ENCODE data around the gene AOPEP. TPM values are rescaled to one million over a fixed set of nuclear protein-coding genes. Genes with fewer than 3 reads are reported as not detected.

AOPEP gene
- total and polyA plus RNA-seq, 4 donors: 210 to 311 (median 285) TPM

DNA sequence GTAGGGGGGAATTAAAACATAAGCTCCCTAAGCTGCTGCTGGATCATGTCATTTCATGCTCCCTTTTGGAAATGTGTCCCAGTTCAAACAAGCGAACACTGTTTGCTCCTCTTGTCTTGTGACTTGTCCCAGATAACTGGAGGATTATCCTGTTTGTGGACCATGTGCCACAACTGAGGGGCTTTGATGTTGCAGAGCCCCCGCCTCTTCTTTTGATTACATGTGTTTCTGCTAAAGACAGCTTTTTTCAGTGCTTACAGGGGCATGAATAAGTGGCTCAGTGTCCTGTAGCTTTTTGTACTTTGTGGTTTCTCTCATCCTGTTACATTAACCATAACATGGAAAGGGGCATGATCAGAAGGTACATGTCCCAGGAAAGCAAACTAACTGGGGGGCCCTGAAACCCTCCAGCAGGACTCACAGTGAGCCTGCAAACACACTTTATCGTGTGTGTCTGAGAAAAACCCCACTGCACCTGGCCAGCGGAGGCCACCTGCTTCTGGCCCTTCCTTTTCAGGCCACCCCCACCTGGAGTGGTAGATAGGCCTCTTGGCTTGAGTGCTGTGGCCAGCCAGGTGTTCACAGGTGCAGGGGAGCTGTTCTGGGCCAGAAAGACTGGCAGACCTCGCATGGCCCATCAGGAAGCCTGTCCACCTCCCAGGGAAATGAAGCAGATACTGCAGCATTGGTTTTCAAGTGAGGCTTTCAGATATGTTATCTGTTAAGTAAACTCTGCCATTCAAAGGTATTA, 305.4 kb downstream of the AOPEP start:
- H3K36me3 ChIP-seq (ENCODE audit: control insufficient read depth in 1 of 2, insufficient read depth in 2 of 2, low read length in 1 of 2): peaks cover 0 to 3% of the 10 kb centered on the region in 2 donors
- intact Hi-C loops (cut with DNase I): no loop called here
- no peaks in the 10 kb centered on the region for H3K27me3 ChIP-seq (ENCODE audit: control insufficient read depth in 1 of 2, insufficient read depth in 2 of 2, low read length in 1 of 2)
- peaks cover 7 to 9% of the 10 kb centered on the region in 2 donors for H3K4me1 ChIP-seq (ENCODE audit: control insufficient read depth in 1 of 2, insufficient read depth in 2 of 2, low read length in 2 of 2)
- H3K9me3 ChIP-seq (ENCODE audit: control insufficient read depth, low read length): no peaks in the 10 kb centered on the region
- peak overlapping the region in 1 of 2 donors; percentile 11 for H3K4me3 ChIP-seq (ENCODE audit: low read length in 2 of 2)
- DNase-seq (no peak), ATAC-seq (ENCODE audit: low FRiP score) (no peak)
- peak overlapping the region; percentile 72 to 76 for H3K27ac ChIP-seq (ENCODE audit: low read depth in 1 of 2, low read length in 2 of 2)
- 33% methylated on average over 5 of the region's 5 CpGs for WGBS, 2 donors

GRCh38 chr9:95032580-95033341, 306.3 kb downstream of the AOPEP start:
- Histone ChIP-seq H3K27ac (ENCODE audit: low read depth in 1 of 2, low read length in 2 of 2) (peak overlapping the region; percentile 15 to 89), H3K4me3 (ENCODE audit: low read length in 2 of 2) (no peak overlapping the region), H3K4me1 (ENCODE audit: control insufficient read depth in 1 of 2, insufficient read depth in 2 of 2, low read length in 2 of 2) (peaks cover 6 to 9% of the 10 kb centered on the region in 2 donors), H3K36me3 (ENCODE audit: control insufficient read depth in 1 of 2, insufficient read depth in 2 of 2, low read length in 1 of 2) (peaks cover 0 to 3% of the 10 kb centered on the region in 2 donors), H3K27me3 (ENCODE audit: control insufficient read depth in 1 of 2, insufficient read depth in 2 of 2, low read length in 1 of 2) (no peaks in the 10 kb centered on the region), H3K9me3 (ENCODE audit: control insufficient read depth, low read length) (no peaks in the 10 kb centered on the region)
- 3 to 8% methylated on average over 9 of the region's 9 CpGs for WGBS, 2 donors
- ATAC-seq (ENCODE audit: low FRiP score) (peak; percentile 31), DNase-seq (no peak)
- intact Hi-C loops (cut with DNase I): no loop called here

GRCh38 chr9:95035846-95036245, 309.3 kb downstream of the AOPEP start:
- WGBS, 2 donors: 32 to 37% methylated on average over 3 of the region's 3 CpGs
- peaks cover 0 to 3% of the 10 kb centered on the region in 2 donors for H3K36me3 ChIP-seq (ENCODE audit: control insufficient read depth in 1 of 2, insufficient read depth in 2 of 2, low read length in 1 of 2)
- ATAC-seq (ENCODE audit: low FRiP score) (no peak), DNase-seq (no peak)
- no peaks in the 10 kb centered on the region for H3K27me3 ChIP-seq (ENCODE audit: control insufficient read depth in 1 of 2, insufficient read depth in 2 of 2, low read length in 1 of 2)
- H3K9me3 ChIP-seq (ENCODE audit: control insufficient read depth, low read length): no peaks in the 10 kb centered on the region
- H3K4me3 ChIP-seq (ENCODE audit: low read length in 2 of 2): no peak overlapping the region
- intact Hi-C loops (cut with DNase I): no loop called here
- peak overlapping the region; percentile 48 to 83 for H3K27ac ChIP-seq (ENCODE audit: low read depth in 1 of 2, low read length in 2 of 2)
- H3K4me1 ChIP-seq (ENCODE audit: control insufficient read depth in 1 of 2, insufficient read depth in 2 of 2, low read length in 2 of 2): peaks cover 5 to 9% of the 10 kb centered on the region in 2 donors

DNA sequence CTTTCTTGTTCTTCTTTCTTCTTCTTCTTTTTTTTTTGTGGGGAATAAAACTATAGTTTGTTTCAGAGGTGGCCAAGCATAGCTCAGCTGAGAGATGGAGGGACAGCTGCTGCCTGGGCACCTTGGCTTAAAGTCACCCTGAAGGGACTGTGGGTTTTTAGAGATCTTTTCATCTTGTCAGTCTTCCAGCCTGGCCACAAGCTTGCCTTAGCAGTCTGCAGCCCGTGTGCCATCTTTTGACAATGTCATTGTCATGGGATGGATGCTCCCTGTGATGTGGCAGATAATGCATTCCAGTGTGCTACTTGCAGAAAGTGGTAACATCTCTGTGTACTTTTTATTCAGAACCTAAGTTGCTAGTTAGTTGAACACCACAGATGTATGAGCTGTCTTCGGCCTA, 310.2 kb downstream of the AOPEP start:
- peaks cover 0 to 3% of the 10 kb centered on the region in 2 donors for H3K36me3 ChIP-seq (ENCODE audit: control insufficient read depth in 1 of 2, insufficient read depth in 2 of 2, low read length in 1 of 2)
- no peaks in the 10 kb centered on the region for H3K9me3 ChIP-seq (ENCODE audit: control insufficient read depth, low read length)
- H3K4me3 ChIP-seq (ENCODE audit: low read length in 2 of 2): no peak overlapping the region
- peak overlapping the region; percentile 39 to 70 for H3K27ac ChIP-seq (ENCODE audit: low read depth in 1 of 2, low read length in 2 of 2)
- WGBS, 2 donors: 10 to 15% methylated on average over 2 of the region's 2 CpGs
- no peaks in the 10 kb centered on the region for H3K27me3 ChIP-seq (ENCODE audit: control insufficient read depth in 1 of 2, insufficient read depth in 2 of 2, low read length in 1 of 2)
- no peak for DNase-seq
- ATAC-seq (ENCODE audit: low FRiP score): no peak
- intact Hi-C loops (cut with DNase I): no loop called here
- peaks cover 5 to 9% of the 10 kb centered on the region in 2 donors for H3K4me1 ChIP-seq (ENCODE audit: control insufficient read depth in 1 of 2, insufficient read depth in 2 of 2, low read length in 2 of 2)

DNA sequence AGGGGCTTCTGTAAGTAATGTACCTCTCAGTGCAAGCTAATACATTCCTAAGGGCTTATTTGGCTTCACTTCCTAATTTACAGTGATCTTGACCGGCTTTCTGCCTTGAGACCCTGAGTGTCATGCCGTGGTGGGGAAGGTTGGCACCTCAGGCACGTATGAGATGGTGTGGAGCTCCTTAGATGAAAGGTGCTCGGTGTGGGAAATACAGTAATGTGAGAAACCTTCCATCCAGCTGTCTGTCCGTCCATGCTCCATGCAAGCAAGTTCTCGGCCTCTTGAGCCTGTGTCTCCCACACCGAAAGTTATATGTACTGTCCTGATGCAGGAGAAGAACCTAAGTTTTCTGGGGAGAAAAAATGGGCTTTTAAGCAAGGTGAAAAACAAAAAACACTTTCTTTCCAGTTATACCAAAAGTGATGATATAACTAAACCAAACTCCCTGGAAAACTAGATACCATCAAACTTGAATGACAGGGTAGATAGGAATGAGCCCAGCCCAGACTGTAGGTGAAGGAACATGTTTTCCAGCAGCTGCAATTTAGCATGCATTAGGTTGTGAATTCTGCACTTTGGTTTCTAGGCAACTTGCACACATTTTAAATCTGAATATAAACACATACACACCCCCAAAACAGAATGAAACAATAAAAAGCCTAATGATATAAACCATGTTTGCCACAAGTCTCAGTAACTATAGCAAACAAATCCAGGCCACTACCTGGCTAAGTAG, 311.5 kb downstream of the AOPEP start:
- no peak for DNase-seq
- H3K36me3 ChIP-seq (ENCODE audit: control insufficient read depth in 1 of 2, insufficient read depth in 2 of 2, low read length in 1 of 2): peaks cover 0 to 3% of the 10 kb centered on the region in 2 donors
- intact Hi-C loops (cut with DNase I): no loop called here
- no peaks in the 10 kb centered on the region for H3K27me3 ChIP-seq (ENCODE audit: control insufficient read depth in 1 of 2, insufficient read depth in 2 of 2, low read length in 1 of 2)
- H3K4me3 ChIP-seq (ENCODE audit: low read length in 2 of 2): no peak overlapping the region
- peak overlapping the region; percentile 44 to 90 for H3K27ac ChIP-seq (ENCODE audit: low read depth in 1 of 2, low read length in 2 of 2)
- no peaks in the 10 kb centered on the region for H3K9me3 ChIP-seq (ENCODE audit: control insufficient read depth, low read length)
- peaks cover 0 to 2% of the 10 kb centered on the region in 2 donors for H3K4me1 ChIP-seq (ENCODE audit: control insufficient read depth in 1 of 2, insufficient read depth in 2 of 2, low read length in 2 of 2)
- no peak for ATAC-seq (ENCODE audit: low FRiP score)
- WGBS, 2 donors: 7 to 13% methylated on average over 7 of the region's 7 CpGs

DNA sequence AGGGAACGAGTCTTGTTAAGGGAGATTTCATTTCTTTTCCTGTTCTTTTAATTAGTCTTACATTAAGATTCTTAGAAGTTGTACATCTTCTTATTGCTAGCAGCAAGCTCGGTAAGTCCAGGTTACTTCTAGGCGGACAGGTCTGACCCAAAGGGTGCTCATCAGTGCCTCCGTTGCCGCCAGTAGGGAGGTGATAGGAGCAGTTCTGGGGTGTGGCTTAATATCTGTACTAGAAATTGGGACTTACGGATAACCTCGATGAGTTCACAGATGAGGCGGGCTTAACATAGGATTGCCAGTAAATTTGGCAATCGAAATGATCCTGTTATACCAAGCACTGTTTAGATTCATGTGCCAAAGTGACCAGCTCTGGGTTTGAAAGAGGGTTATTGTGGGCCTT, 312.2 kb downstream of the AOPEP start:
- Histone ChIP-seq H3K4me1 (ENCODE audit: control insufficient read depth in 1 of 2, insufficient read depth in 2 of 2, low read length in 2 of 2) (peaks cover 0 to 1% of the 10 kb centered on the region in 2 donors), H3K9me3 (ENCODE audit: control insufficient read depth, low read length) (no peaks in the 10 kb centered on the region), H3K27ac (ENCODE audit: low read depth in 1 of 2, low read length in 2 of 2) (peak overlapping the region in 1 of 2 donors; percentile 74), H3K27me3 (ENCODE audit: control insufficient read depth in 1 of 2, insufficient read depth in 2 of 2, low read length in 1 of 2) (no peaks in the 10 kb centered on the region), H3K4me3 (ENCODE audit: low read length in 2 of 2) (no peak overlapping the region), H3K36me3 (ENCODE audit: control insufficient read depth in 1 of 2, insufficient read depth in 2 of 2, low read length in 1 of 2) (peaks cover 0 to 3% of the 10 kb centered on the region in 2 donors)
- WGBS, 2 donors: 57 to 65% methylated on average over 9 of the region's 9 CpGs
- no peak for ATAC-seq (ENCODE audit: low FRiP score)
- no peak for DNase-seq
- intact Hi-C loops (cut with DNase I): no loop called here

- no peak for ATAC-seq (ENCODE audit: low FRiP score)
- Histone ChIP-seq H3K27me3 (ENCODE audit: control insufficient read depth in 1 of 2, insufficient read depth in 2 of 2, low read length in 1 of 2) (no peaks in the 10 kb centered on the region), H3K27ac (ENCODE audit: low read depth in 1 of 2, low read length in 2 of 2) (peak overlapping the region in 1 of 2 donors; percentile 77), H3K9me3 (ENCODE audit: control insufficient read depth, low read length) (no peaks in the 10 kb centered on the region), H3K4me1 (ENCODE audit: control insufficient read depth in 1 of 2, insufficient read depth in 2 of 2, low read length in 2 of 2) (no peaks in the 10 kb centered on the region), H3K4me3 (ENCODE audit: low read length in 2 of 2) (no peak overlapping the region), H3K36me3 (ENCODE audit: control insufficient read depth in 1 of 2, insufficient read depth in 2 of 2, low read length in 1 of 2) (peaks cover 0 to 4% of the 10 kb centered on the region in 2 donors)
- intact Hi-C loops (cut with DNase I): loop anchor here in 1 of 2 donors (5.0 kb wide), 1 partner anchor 42 kb away; no protein-coding TSS in a partner anchor
- WGBS, 2 donors: 20 to 23% methylated on average over 5 of the region's 5 CpGs
- no peak for DNase-seq
These were observed 313.6 kb downstream of the AOPEP start for GRCh38 chr9:95040106-95040505.

DNA sequence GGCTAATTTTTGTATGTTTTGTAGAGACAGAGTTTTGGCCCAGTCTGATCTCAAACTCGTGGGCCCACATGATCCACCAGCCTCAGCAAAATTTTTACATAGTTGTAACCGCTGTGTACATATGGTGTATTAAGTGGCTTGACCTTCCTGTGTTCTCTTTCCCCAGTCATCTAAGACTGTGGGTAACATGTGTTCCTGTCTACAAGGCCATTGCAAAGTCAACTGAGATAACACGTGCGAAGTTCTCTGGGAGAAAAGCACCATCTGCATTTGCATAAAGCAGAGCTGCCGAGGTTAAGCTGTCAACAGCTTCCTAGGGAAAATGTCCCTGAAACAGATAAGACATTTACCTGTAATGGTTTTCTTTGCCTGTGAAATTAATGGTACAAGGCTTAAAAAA, 317.3 kb downstream of the AOPEP start:
- DNase-seq: no peak
- ATAC-seq (ENCODE audit: low FRiP score): no peak
- H3K9me3 ChIP-seq (ENCODE audit: control insufficient read depth, low read length): no peaks in the 10 kb centered on the region
- H3K36me3 ChIP-seq (ENCODE audit: control insufficient read depth in 1 of 2, insufficient read depth in 2 of 2, low read length in 1 of 2): peaks cover 0 to 1% of the 10 kb centered on the region in 2 donors
- intact Hi-C loops (cut with DNase I): loop anchor here in 1 of 2 donors (5.0 kb wide), 1 partner anchor 38 kb away; no protein-coding TSS in a partner anchor
- no peak overlapping the region for H3K4me3 ChIP-seq (ENCODE audit: low read length in 2 of 2)
- WGBS, 2 donors: 23 to 32% methylated on average over 5 of the region's 5 CpGs
- peak overlapping the region; percentile 15 to 52 for H3K27ac ChIP-seq (ENCODE audit: low read depth in 1 of 2, low read length in 2 of 2)
- no peaks in the 10 kb centered on the region for H3K27me3 ChIP-seq (ENCODE audit: control insufficient read depth in 1 of 2, insufficient read depth in 2 of 2, low read length in 1 of 2)
- peaks cover 0 to 3% of the 10 kb centered on the region in 2 donors for H3K4me1 ChIP-seq (ENCODE audit: control insufficient read depth in 1 of 2, insufficient read depth in 2 of 2, low read length in 2 of 2)

Data from aorta (tissue), 5 donors.